GM20000 (cell line): Measurements from ENCODE around the gene GUCD1.

Source experiments
- DNase-seq: peaks from one replicate; pipeline ENCODE4 v3.0.0; 2012; ENCODE audit warnings: low spot score
- CTCF ChIP-seq: IDR thresholded peaks from 2 replicates; pipeline ENCODE4 v1.5.1; 2012; ENCODE audit warnings: mild to moderate bottlenecking, control low read depth; ENCODE audit errors: extremely low read depth, missing control alignments

Gene GUCD1

GRCh38 chr22:24495365-24495675 lies 59.6 kb downstream of the GUCD1 start:
- DNase-seq: no peak
- no peak for TF ChIP-seq CTCF

- no peak for TF ChIP-seq CTCF
- no peak for DNase-seq
Observed at GRCh38 chr22:24494528-24495364, 60.2 kb downstream of the GUCD1 start, which contains the start of gene UPB1. Gene UPB1 (plus strand): TSS chr22:24495332. CDS start chr22:24495404, 72 bp downstream.

GRCh38 chr22:24494167-24494527 lies 60.8 kb downstream of the GUCD1 start:
- no peak for TF ChIP-seq CTCF
- DNase-seq: no peak

- DNase-seq: no peak
- no peak for TF ChIP-seq CTCF
Observed at GRCh38 chr22:24492391-24492790, 62.5 kb downstream of the GUCD1 start.
